ENCODE measurements around the gene CATSPERZ. TPM values are rescaled to one million over a fixed set of nuclear protein-coding genes. Genes with fewer than 3 reads are reported as not detected.

CATSPERZ gene
- total and polyA plus RNA-seq, 9 of the 15 experiments (the other 6 are each of a cell fraction or from before 2014, with no cell fraction given), result 0.86 to 8.5 (median 3.5) TPM

GRCh38 chr11:64331569-64332371 lies 31.6 kb downstream of the CATSPERZ start (continued):
- TF ChIP-seq, protein P1, sequence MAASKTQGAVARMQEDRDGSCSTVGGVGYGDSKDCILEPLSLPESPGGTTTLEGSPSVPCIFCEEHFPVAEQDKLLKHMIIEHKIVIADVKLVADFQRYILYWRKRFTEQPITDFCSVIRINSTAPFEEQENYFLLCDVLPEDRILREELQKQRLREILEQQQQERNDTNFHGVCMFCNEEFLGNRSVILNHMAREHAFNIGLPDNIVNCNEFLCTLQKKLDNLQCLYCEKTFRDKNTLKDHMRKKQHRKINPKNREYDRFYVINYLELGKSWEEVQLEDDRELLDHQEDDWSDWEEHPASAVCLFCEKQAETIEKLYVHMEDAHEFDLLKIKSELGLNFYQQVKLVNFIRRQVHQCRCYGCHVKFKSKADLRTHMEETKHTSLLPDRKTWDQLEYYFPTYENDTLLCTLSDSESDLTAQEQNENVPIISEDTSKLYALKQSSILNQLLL (CRISPR knock-in tag; IDR thresholded peaks at IDR 0.05; ENCODE audit: borderline replicate concordance), result no peak
- TF ChIP-seq ZNF24 (IDR thresholded peaks at IDR 0.05) (no peak), PRDM10 (IDR thresholded peaks at IDR 0.05; ENCODE audit: partially characterized antibody) (no peak), ZNF212 (CRISPR knock-in tag; IDR thresholded peaks at IDR 0.05) (no peak), DNMT1 (IDR thresholded peaks at IDR 0.05) (peak; percentile 93), BMI1 (IDR thresholded peaks at IDR 0.05; ENCODE audit: low read length) (no peak), SRF (CRISPR knock-in tag; IDR thresholded peaks at IDR 0.05) (no peak; a peak in 1 of 4 replicates), MTF1 (CRISPR knock-in tag; IDR thresholded peaks at IDR 0.05; ENCODE audit: borderline replicate concordance) (no peak), ZNF766 (CRISPR knock-in tag; conservative IDR thresholded peaks at IDR 0.05) (0 out of 2 replicates have a peak, but pooled peaks have one; percentile 35), TEAD4 (IDR thresholded peaks at IDR 0.05; ENCODE audit: low read length) (no peak; the same call in 1 of the 2 replicates), TEAD4 (CRISPR knock-in tag; IDR thresholded peaks at IDR 0.05; ENCODE audit: borderline replicate concordance) (no peak), KLF16 (IDR thresholded peaks at IDR 0.05) (no peak), E2F4 (CRISPR knock-in tag; IDR thresholded peaks at IDR 0.05; ENCODE audit: low read depth) (no peak), CC2D1A (IDR thresholded peaks at IDR 0.05) (peak; percentile 45; the same call in 1 of the 2 replicates), SNIP1 (IDR thresholded peaks at IDR 0.05; ENCODE audit: low read depth) (0 out of 2 replicates have a peak, but pooled peaks have one; percentile 41), DMBX1 (CRISPR knock-in tag; IDR thresholded peaks at IDR 0.05; ENCODE audit: borderline replicate concordance) (peak; percentile 71), SMARCA5 (IDR thresholded peaks at IDR 0.05) (peak; percentile 96), HDAC8 (tag; IDR thresholded peaks at IDR 0.05) (peak; percentile 52; the same call in 1 of the 2 replicates), RBBP5 (IDR thresholded peaks at IDR 0.05; ENCODE audit: borderline replicate concordance, insufficient read depth, low read length, poor library complexity, severe bottlenecking) (no peak), SMARCB1 (IDR thresholded peaks at IDR 0.05; ENCODE audit: insufficient read length, low read depth) (no peak), ZNF395 (CRISPR knock-in tag; IDR thresholded peaks at IDR 0.05) (peak; percentile 62; the same call in 1 of the 2 replicates)
